ENCODE data around the gene ROBO1.

ROBO1 gene

GRCh38 chr3:78823859-78824258 is 943.9 kb downstream of the ROBO1 start:
- DNase-seq: no peak

- DNase-seq: no peak
These were observed 944.4 kb downstream of the ROBO1 start for GRCh38 chr3:78823434-78823833.

- no peak for DNase-seq
These were observed 945.1 kb downstream of the ROBO1 start for GRCh38 chr3:78822726-78823125.

GRCh38 chr3:78820542-78820941 is 947.3 kb downstream of the ROBO1 start:
- DNase-seq: no peak

GRCh38 chr3:78818161-78818985 is 949.4 kb downstream of the ROBO1 start:
- no peak for DNase-seq

GRCh38 chr3:78814893-78815562 is 952.8 kb downstream of the ROBO1 start:
- DNase-seq: no peak

- no peak for DNase-seq
These were observed 955.6 kb downstream of the ROBO1 start for GRCh38 chr3:78812166-78812565.

- no peak for DNase-seq
These were observed 957.8 kb downstream of the ROBO1 start for GRCh38 chr3:78809966-78810365.

- DNase-seq: no peak
These were observed 963.4 kb downstream of the ROBO1 start for GRCh38 chr3:78804251-78805037.

GRCh38 chr3:78802562-78802930 is 965.3 kb downstream of the ROBO1 start:
- DNase-seq: no peak

GRCh38 chr3:78801926-78802561 is 965.8 kb downstream of the ROBO1 start:
- no peak for DNase-seq

- no peak for DNase-seq
These were observed 968.1 kb downstream of the ROBO1 start for GRCh38 chr3:78799681-78800080.

- no peak for DNase-seq
These were observed 969.4 kb downstream of the ROBO1 start for GRCh38 chr3:78798266-78798832.

- no peak for DNase-seq
These were observed 973.4 kb downstream of the ROBO1 start for GRCh38 chr3:78794431-78794830.

GRCh38 chr3:78792733-78793132 is 975.1 kb downstream of the ROBO1 start:
- DNase-seq: no peak

- no peak for DNase-seq
These were observed 975.6 kb downstream of the ROBO1 start for GRCh38 chr3:78792212-78792611.

- DNase-seq: no peak
These were observed 976.0 kb downstream of the ROBO1 start for GRCh38 chr3:78791753-78792152.

GRCh38 chr3:78788839-78789238 is 979.0 kb downstream of the ROBO1 start:
- no peak for DNase-seq

- no peak for DNase-seq
These were observed 982.8 kb downstream of the ROBO1 start for GRCh38 chr3:78785004-78785403.

- DNase-seq: no peak
These were observed 986.4 kb downstream of the ROBO1 start for GRCh38 chr3:78781351-78781750.

GRCh38 chr3:78765671-78766485 is 1001.9 kb downstream of the ROBO1 start:
- DNase-seq: no peak

GRCh38 chr3:78764634-78765033 is 1003.2 kb downstream of the ROBO1 start:
- DNase-seq: no peak
